SK-MEL-5 (cell line): ENCODE data around the gene OPRM1. TPM values are rescaled to one million over a fixed set of nuclear protein-coding genes. Genes with fewer than 3 reads are reported as not detected.
"Not testable (repeated sequence)": the region's sequence is repeated elsewhere in the genome, so short reads cannot be mapped to it uniquely, and the experiment has no call there.

Source experiments
- DNase-seq: peaks from one replicate; pipeline ENCODE4 v3.0.0-alpha.2; 2016; ENCODE audit warnings: low read depth, low spot score
- in situ Hi-C: cut with HindIII; loops from 2 replicates; pipeline ENCODE4 v1.10.0; 2016; ENCODE audit warnings: low sequenced_read_pairs, high pct_unique_total_duplicates, low pct_unique_long_range_greater_than_20kb
- total RNA-seq: library from RNA; depleted of rRNA; stranded (reverse); fragments of >200 nt; shearing (Covaris generic); gene quantifications from 2 replicates; pipeline ENCODE4 v1.2.3, GENCODE V29; 2014

Gene OPRM1
- total RNA-seq, 1 experiment from 2014 or later, result not detected

GRCh38 chr6:154169193-154169847 is 130.3 kb downstream of the OPRM1 start:
- no peak for DNase-seq

GRCh38 chr6:154170106-154170505 is 131.1 kb downstream of the OPRM1 start:
- no peak for DNase-seq
- in situ Hi-C loops, result no loop called here

More at GRCh38 chr6:154169193-154169847, 130.3 kb downstream of the OPRM1 start:
- in situ Hi-C loops, result no loop called here

GRCh38 chr6:154172393-154172792 is 133.4 kb downstream of the OPRM1 start:
- DNase-seq, in situ Hi-C loops: not testable (repeated sequence)

GRCh38 chr6:154179434-154179833 is 140.4 kb downstream of the OPRM1 start:
- no peak for DNase-seq
- in situ Hi-C loops, result no loop called here

- in situ Hi-C loops, result no loop called here
- DNase-seq, result no peak
Measured at GRCh38 chr6:154187203-154187602, 148.2 kb downstream of the OPRM1 start.

- DNase-seq, result no peak
- in situ Hi-C loops, result no loop called here
Measured at GRCh38 chr6:154187714-154188113, 148.7 kb downstream of the OPRM1 start.

- DNase-seq, result no peak
- in situ Hi-C loops, result no loop called here
Measured at GRCh38 chr6:154196333-154196885, 157.4 kb downstream of the OPRM1 start.

- no peak for DNase-seq
- in situ Hi-C loops, result no loop called here
Measured at GRCh38 chr6:154197196-154197860, 158.3 kb downstream of the OPRM1 start.

GRCh38 chr6:154201688-154202087 is 162.6 kb downstream of the OPRM1 start:
- in situ Hi-C loops, result not testable (repeated sequence)

GRCh38 chr6:154202339-154202738 is 163.3 kb downstream of the OPRM1 start:
- in situ Hi-C loops, result no loop called here
- no peak for DNase-seq

More at GRCh38 chr6:154201688-154202087, 162.6 kb downstream of the OPRM1 start:
- DNase-seq, result not testable (repeated sequence)

GRCh38 chr6:154202958-154203357 is 163.9 kb downstream of the OPRM1 start:
- no peak for DNase-seq

GRCh38 chr6:154206141-154206540 is 167.1 kb downstream of the OPRM1 start:
- in situ Hi-C loops, result no loop called here
- DNase-seq, result no peak

More at GRCh38 chr6:154202958-154203357, 163.9 kb downstream of the OPRM1 start:
- in situ Hi-C loops, result no loop called here

- no peak for DNase-seq
- in situ Hi-C loops, result no loop called here
Measured at GRCh38 chr6:154206996-154207395, 168.0 kb downstream of the OPRM1 start.

- DNase-seq, result no peak
- in situ Hi-C loops, result no loop called here
Measured at GRCh38 chr6:154209555-154209954, 170.5 kb downstream of the OPRM1 start.

GRCh38 chr6:154210678-154211077 is 171.6 kb downstream of the OPRM1 start:
- in situ Hi-C loops, result no loop called here
- DNase-seq, result no peak

GRCh38 chr6:154213782-154214181 is 174.7 kb downstream of the OPRM1 start:
- in situ Hi-C loops, result no loop called here
- DNase-seq, result no peak

GRCh38 chr6:154218301-154218700 is 179.3 kb downstream of the OPRM1 start:
- no peak for DNase-seq
- in situ Hi-C loops, result no loop called here

GRCh38 chr6:154218787-154219186 is 179.7 kb downstream of the OPRM1 start:
- no peak for DNase-seq
- in situ Hi-C loops, result no loop called here

- DNase-seq, result no peak
- in situ Hi-C loops, result no loop called here
Measured at GRCh38 chr6:154219250-154219649, 180.2 kb downstream of the OPRM1 start.
